Suprapubic skin (tissue), 4 donors: Measurements from ENCODE around the gene C6orf62.

Experiments used
- EP300 ChIP-seq: sonication (generic); formaldehyde crosslinking; IDR thresholded peaks from one replicate; pipeline ENCODE4 v1.6.1; 2017; ENCODE audit warnings: antibody characterized with exemption
- POLR2A ChIP-seq, 2 donors: fragments of 450-650 bp; IDR thresholded peaks; one replicate each; pipeline ENCODE4 v1.6.1; 2017; ENCODE audit warnings: antibody characterized with exemption in 2 of 2, mild to moderate bottlenecking in 2 of 2, moderate library complexity in 2 of 2
- POLR2AphosphoS5 ChIP-seq, 3 donors: sonication (generic); formaldehyde crosslinking; IDR thresholded peaks; one replicate each; pipeline ENCODE4 v1.6.1; 2017; ENCODE audit warnings: antibody characterized with exemption in 3 of 3
- TF ChIP-seq, protein P1 (sequence below), 2 donors: fragments of 200-600 bp in 1 of 2; fragments of 450-650 bp in 1 of 2; sonication (generic) in 1 of 2; IDR thresholded peaks; one replicate each; pipeline ENCODE4 v1.5.1; 2016 to 2019; ENCODE audit warnings: antibody characterized with exemption in 2 of 2, mild to moderate bottlenecking in 1 of 2, moderate library complexity in 1 of 2

DNA sequence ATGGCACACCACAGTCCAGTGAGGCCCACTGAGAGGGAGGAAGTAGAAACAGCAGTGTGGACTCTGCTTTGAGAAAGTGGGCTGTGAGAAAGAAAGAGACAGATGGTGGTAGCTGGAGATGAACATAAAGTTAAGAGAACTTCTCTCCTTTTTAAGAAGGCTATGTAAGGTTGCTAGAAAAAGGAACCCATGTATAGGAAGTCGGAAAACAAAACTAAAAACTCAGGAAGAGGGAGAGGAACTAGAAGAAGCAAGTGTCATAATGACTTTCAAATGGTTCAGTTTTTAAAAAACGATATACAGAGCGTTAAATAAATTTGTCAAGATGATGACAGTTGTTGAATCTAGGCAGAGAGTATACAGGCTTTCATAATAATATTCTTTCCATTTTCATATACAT, 30.3 kb upstream of the C6orf62 start:
- TF ChIP-seq POLR2A (IDR thresholded peaks at IDR 0.05) (no peak), EP300 (no peak), POLR2AphosphoS5 (IDR thresholded peaks at IDR 0.05) (no peak)
- TF ChIP-seq, protein P1, sequence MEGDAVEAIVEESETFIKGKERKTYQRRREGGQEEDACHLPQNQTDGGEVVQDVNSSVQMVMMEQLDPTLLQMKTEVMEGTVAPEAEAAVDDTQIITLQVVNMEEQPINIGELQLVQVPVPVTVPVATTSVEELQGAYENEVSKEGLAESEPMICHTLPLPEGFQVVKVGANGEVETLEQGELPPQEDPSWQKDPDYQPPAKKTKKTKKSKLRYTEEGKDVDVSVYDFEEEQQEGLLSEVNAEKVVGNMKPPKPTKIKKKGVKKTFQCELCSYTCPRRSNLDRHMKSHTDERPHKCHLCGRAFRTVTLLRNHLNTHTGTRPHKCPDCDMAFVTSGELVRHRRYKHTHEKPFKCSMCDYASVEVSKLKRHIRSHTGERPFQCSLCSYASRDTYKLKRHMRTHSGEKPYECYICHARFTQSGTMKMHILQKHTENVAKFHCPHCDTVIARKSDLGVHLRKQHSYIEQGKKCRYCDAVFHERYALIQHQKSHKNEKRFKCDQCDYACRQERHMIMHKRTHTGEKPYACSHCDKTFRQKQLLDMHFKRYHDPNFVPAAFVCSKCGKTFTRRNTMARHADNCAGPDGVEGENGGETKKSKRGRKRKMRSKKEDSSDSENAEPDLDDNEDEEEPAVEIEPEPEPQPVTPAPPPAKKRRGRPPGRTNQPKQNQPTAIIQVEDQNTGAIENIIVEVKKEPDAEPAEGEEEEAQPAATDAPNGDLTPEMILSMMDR (IDR thresholded peaks at IDR 0.05), result no peak
